NCI-H2029 (cell line): ENCODE measurements around the gene TIGD1.

Experiments used
- DNase-seq: peaks from one replicate; lab custom pipeline; 2025; lab: John Stamatoyannopoulos, UW

The TIGD1 gene

DNA sequence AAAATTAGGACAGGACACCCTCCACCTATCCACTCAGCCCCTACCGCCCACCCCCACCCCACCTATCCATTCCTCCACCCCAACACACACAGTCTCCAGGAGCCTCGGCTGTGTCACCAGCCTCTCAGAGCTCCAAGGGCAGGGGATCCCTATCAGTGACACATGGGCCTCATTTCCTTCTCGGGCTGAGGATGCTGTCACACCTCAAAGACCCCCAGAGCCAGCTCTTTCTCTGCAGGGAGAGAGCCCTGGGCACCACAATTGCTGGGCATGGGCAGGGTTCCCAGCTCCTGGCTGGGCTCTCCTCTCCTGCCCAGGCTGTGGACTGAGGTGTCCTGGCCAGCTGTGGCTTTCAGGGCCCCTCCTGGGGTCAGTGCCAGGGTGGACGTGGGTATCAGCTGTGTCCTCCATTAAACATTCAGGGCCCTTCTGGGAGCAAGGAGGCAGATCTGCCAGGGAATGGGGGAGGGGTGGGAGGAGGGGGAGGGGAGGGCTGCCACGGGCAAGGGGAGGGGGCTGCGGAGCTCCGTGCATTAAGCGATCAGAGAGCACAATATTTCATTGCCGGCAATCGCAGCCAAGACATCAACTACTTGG lies 48.5 kb downstream of the TIGD1 start:
- DNase-seq, result no peak

DNA sequence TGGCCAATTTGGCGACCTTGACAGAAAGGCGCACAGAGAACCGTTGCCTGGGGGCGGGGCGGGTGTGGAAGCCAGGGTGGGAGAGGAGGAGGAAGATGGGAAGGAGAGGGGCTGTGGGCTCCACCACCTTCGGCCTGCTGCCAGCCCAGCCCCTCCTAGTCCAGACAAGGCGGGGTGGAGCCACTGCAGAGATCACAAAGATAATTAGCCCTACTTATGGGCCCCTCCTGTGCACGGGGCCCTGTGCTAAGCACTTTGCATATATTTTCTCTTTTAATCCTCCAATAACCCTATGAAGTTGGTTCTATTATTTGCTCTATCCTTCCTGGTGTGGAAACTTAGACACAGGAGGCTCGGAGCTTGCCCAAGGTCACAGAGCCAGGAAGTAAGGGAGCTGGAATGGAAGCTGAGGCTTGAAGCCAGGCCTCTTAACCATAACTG lies 49.0 kb downstream of the TIGD1 start:
- DNase-seq, result no peak

DNA sequence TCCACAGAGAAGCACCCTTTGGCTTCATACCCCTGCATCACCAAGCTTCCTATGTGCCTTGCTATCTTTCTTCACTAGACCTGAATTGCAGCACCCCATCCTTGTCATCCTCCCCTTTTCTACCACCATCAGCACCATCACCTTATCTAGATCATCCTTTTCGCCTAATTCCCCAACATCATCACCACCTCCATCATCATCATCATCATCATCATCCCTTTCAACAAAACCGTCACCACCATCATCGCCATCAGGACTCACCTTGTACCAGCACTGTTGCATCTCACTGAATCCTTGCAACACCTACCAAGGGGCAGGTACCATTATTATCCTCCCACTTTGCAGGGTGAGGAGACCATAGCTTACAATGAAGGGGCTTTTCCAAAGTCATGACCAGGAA lies 51.9 kb downstream of the TIGD1 start:
- DNase-seq, result no peak
